Measurements from ENCODE around the gene YWHAQ. TPM values are rescaled to one million over a fixed set of nuclear protein-coding genes. Genes with fewer than 3 reads are reported as not detected.
"Not testable (repeated sequence)": the region's sequence is repeated elsewhere in the genome, so short reads cannot be mapped to it uniquely, and the experiment has no call there.

Gene YWHAQ
- total RNA-seq, 8 experiments from 2014 or later: 308 to 428 (median 331) TPM

DNA sequence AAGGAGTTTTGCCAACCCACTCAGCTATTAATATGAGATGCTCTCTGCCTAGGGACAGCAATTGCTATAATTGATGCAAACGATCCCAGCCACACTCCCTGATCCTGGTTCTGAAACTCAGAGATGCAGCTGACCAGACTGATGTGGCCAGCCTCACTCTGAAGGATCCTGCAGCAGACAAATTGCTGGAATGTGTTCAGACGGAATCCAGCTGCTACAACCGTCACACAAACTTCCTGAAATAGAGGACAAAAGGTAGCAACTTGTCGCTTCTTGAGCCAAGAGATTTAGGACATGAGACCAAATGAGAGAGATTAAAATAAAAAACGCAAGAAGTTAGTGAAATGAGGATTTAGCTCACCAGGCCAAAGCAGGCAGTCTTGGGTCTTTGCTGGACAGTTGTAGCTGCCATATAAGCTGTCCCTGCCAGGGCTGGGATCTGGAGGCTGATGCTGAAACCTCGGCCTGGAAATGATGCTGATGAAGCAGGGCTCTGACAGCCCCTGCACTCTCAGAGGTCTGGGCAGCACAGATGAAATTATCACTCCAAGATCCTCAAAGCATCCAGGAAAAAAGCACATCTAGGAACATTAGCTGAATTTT, 8.3 kb upstream of the YWHAQ start:
- 0 to 90% (median 64%) methylated on average over 1 to 6 of the region's 6 CpGs for WGBS, 10 experiments
- Histone ChIP-seq H3K27ac (no peak overlapping the region), H3K4me1 (replicated peaks in 1 of 2) (peaks cover 13 to 24% of the 10 kb centered on the region in 2 donors), H3K4me3 (no peak overlapping the region)
- in situ Hi-C loops (cut with MboI; ENCODE audit: low pct_unique_long_range_greater_than_20kb in 2 of 9, low sequenced_read_pairs in 9 of 9, unreplicated experiment in 9 of 9): no loop called here
- peak in 7 of 8 experiments; percentile 18 to 52 (median 42) for ATAC-seq (replicated peaks in 6 of 8)

DNA sequence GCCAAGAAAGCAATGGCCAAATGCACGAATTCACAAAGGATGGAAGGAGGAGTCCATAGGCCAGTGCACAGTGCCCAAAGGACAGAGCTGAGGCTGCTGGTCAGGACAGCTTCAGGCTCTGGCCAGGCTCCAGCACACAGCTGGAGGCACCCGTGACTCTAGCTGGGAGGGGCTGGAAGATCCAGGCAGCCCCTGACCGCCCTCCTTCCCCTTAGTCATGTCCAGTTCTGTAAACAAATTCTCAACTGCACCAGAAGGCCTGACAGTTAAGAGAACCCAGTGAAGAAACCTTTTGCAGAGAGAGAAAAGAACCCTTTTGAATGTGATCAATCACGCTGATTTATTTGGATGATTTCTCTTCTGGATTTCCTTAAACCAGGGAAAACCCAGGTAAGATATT, 7.7 kb upstream of the YWHAQ start:
- 0 to 100% (median 40%) methylated on average over 1 to 2 of the region's 4 CpGs; no CpG with 5 or more reads in 3 of the 10 experiments for WGBS, 10 experiments
- in situ Hi-C loops (cut with MboI; ENCODE audit: low pct_unique_long_range_greater_than_20kb in 2 of 9, low sequenced_read_pairs in 9 of 9, unreplicated experiment in 9 of 9): no loop called here
- peak; percentile 71 to 98 (median 97) for ATAC-seq (replicated peaks in 6 of 8)
- peaks cover 13 to 24% of the 10 kb centered on the region in 2 donors for H3K4me1 ChIP-seq (replicated peaks in 1 of 2)
- H3K27ac ChIP-seq: peak overlapping the region in 1 of 2 donors; percentile 54
- no peak overlapping the region for H3K4me3 ChIP-seq

DNA sequence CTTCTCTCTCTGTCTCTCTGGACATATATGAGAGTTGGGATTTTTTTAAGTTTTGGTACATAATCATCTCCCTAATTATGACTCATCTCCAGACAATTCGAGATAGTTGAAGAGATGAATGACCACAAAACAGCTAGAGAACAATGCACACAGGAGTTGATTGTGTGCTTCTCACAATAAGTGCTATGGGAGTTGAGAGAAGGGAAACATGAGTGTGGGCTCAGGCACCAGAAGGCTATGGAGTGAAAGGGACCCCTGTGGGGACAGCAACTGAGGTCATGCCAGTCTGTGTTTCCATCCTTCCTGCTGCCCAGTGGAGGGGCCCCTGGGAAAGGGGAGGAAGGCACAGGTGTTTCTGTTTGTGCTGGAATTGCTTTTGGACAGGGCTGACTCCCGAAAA, 6.5 kb upstream of the YWHAQ start:
- ATAC-seq (replicated peaks in 6 of 8): peak in 5 of 8 experiments; percentile 4 to 32 (median 15)
- H3K4me3 ChIP-seq: no peak overlapping the region
- peaks cover 14 to 27% of the 10 kb centered on the region in 2 donors for H3K4me1 ChIP-seq (replicated peaks in 1 of 2)
- no peak overlapping the region for H3K27ac ChIP-seq
- 0 to 78% (median 54%) methylated on average over 1 to 2 of the region's 2 CpGs; no CpG with 5 or more reads in 6 of the 10 experiments for WGBS, 10 experiments
- in situ Hi-C loops (cut with MboI; ENCODE audit: low pct_unique_long_range_greater_than_20kb in 2 of 9, low sequenced_read_pairs in 9 of 9, unreplicated experiment in 9 of 9): no loop called here

DNA sequence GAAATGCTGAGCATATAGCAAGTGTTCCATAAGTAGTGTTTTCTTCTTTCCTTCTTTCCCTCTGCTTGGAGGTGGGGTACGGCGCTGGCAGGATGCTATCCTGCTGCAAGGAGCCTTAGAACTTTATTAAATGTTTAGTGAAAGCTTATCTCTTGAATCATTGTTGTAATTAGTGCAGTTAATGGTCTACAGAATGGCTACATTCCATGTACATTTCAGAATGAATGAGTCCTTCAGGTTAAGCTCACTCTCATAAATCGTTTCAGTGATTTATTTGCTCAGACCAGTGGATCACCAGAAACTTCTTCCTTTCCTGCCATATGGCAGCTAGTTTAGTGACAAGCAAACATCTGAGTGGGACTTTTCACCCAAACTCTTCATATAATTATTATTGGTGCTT, 3.3 kb upstream of the YWHAQ start:
- no peak overlapping the region for H3K27ac ChIP-seq
- in situ Hi-C loops (cut with MboI; ENCODE audit: low pct_unique_long_range_greater_than_20kb in 2 of 9, low sequenced_read_pairs in 9 of 9, unreplicated experiment in 9 of 9): no loop called here
- 70 to 100% (median 87%) methylated on average over 1 to 3 of the region's 3 CpGs; no CpG with 5 or more reads in 4 of the 10 experiments for WGBS, 10 experiments

DNA sequence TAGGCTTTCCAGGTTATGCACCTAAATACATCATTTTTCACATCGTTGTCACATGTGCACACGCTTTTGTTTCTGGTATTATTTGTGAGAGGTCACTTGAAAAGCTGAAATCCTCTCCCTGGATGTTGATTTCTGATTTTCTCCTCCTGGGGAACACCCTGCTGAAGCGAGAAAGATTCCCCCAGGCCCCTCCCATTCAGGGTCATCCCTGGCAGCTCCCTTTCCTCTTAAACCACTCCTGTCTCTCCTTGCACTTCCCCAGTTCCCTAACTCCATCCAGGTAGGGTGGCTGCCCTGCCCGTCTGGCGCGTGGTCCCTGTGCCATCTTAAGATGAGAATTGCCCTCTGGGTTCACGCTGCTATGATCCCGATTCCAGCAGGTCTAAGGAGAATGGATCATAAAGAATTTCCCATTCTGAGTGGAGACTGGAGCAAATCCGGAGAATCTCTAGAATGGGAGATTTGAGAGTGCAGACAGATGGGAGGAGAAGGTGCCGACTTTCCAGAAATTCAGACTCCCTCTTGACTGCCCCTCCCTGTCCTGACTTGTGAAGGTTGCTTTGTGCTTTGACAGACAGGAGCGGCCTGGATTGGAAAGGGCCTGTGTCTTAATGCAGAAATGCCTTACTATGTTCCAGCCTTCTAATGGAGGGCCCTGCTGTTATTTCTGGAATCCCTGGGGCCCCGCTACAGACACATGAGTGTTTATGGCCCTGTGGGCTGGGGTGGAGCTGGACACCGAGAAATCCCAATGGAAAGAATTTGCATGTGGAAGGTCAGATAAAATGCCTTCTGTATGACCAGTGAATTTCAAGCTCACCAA, 1.3 kb upstream of the YWHAQ start:
- peak overlapping the region; percentile 76 to 80 for H3K27ac ChIP-seq
- peak overlapping the region in 3 of 5 donors; percentile 34 to 42 (median 40) for H3K4me3 ChIP-seq
- H3K4me1 ChIP-seq (replicated peaks in 1 of 2): peaks cover 22 to 29% of the 10 kb centered on the region in 2 donors
- peak in 1 of 8 experiments; percentile 3 for ATAC-seq (replicated peaks in 6 of 8)
- in situ Hi-C loops (cut with MboI; ENCODE audit: low pct_unique_long_range_greater_than_20kb in 2 of 9, low sequenced_read_pairs in 9 of 9, unreplicated experiment in 9 of 9): no loop called here
- 55 to 87% (median 66%) methylated on average over 3 to 10 of the region's 13 CpGs; no CpG with 5 or more reads in 2 of the 10 experiments for WGBS, 10 experiments

More for the DNA sequence above, 3.3 kb upstream of the YWHAQ start:
- Histone ChIP-seq H3K4me1 (replicated peaks in 1 of 2) (peaks cover 21 to 32% of the 10 kb centered on the region in 2 donors), H3K4me3 (no peak overlapping the region)
- ATAC-seq (replicated peaks in 6 of 8): no peak

DNA sequence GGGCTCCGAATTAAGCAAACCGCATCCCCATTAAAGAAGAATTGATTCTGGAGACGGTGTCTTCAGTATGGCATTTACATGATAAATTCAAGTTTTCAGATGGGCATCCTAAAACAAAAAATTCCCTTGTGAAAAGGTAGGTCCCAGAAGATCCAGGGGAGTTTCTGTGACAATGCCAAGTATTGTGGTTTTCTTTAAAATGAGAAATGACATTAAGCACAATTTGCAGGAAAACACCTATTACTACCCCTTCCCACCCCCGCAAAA, 689 bp upstream of the YWHAQ start:
- H3K27ac ChIP-seq: peak overlapping the region; percentile 76 to 80
- 3 to 100% (median 16%) methylated on average over 1 to 4 of the region's 4 CpGs; no CpG with 5 or more reads in 4 of the 10 experiments for WGBS, 10 experiments
- no peak for ATAC-seq (replicated peaks in 6 of 8)
- peak overlapping the region; percentile 31 to 72 (median 40) for H3K4me3 ChIP-seq
- H3K4me1 ChIP-seq (replicated peaks in 1 of 2): peaks cover 26 to 35% of the 10 kb centered on the region in 2 donors
- in situ Hi-C loops (cut with MboI; ENCODE audit: low pct_unique_long_range_greater_than_20kb in 2 of 9, low sequenced_read_pairs in 9 of 9, unreplicated experiment in 9 of 9): no loop called here

DNA sequence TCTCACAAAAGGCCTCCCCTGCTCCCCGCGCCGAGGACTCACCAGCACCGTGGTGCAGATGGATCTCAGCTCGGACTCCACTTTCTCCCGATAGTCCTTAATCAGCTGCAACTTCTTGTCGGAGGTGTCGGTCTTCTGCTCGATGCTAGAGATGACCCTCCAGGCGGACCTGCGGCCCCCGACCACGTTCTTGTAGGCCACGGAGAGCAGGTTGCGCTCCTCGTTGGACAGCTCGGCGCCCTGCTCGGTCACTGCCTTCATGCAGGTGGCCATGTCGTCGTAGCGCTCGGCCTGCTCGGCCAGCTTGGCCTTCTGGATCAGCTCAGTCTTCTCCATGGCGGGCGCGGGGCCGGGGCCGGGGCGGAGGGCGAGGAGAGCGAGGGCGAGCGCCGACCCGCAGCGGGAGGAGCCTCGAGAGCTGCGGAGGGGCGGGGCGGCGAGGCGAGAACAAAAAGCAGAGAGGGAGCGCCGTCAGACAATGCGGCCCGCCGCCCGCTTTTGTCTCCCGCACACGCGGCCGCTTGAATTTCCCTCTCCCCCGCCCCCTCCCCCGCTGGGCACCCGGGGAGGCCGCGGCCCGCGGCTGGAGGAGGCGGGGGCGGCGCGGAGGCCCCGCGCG, 571 bp downstream of the YWHAQ start:
- in situ Hi-C loops (cut with MboI; ENCODE audit: low pct_unique_long_range_greater_than_20kb in 2 of 9, low sequenced_read_pairs in 9 of 9, unreplicated experiment in 9 of 9): no loop called here
- peak overlapping the region; percentile 95 to 97 for H3K27ac ChIP-seq
- H3K4me1 ChIP-seq (replicated peaks in 1 of 2): peaks cover 29 to 48% of the 10 kb centered on the region in 2 donors
- H3K4me3 ChIP-seq: peak overlapping the region; percentile 70 to 80 (median 80)
- 0 to 5% methylated on average over 1 to 9 of the region's 67 CpGs; no CpG with 5 or more reads in 8 of the 10 experiments for WGBS, 10 experiments
- peak in 7 of 8 experiments; percentile 31 to 54 (median 50) for ATAC-seq (replicated peaks in 6 of 8)

DNA sequence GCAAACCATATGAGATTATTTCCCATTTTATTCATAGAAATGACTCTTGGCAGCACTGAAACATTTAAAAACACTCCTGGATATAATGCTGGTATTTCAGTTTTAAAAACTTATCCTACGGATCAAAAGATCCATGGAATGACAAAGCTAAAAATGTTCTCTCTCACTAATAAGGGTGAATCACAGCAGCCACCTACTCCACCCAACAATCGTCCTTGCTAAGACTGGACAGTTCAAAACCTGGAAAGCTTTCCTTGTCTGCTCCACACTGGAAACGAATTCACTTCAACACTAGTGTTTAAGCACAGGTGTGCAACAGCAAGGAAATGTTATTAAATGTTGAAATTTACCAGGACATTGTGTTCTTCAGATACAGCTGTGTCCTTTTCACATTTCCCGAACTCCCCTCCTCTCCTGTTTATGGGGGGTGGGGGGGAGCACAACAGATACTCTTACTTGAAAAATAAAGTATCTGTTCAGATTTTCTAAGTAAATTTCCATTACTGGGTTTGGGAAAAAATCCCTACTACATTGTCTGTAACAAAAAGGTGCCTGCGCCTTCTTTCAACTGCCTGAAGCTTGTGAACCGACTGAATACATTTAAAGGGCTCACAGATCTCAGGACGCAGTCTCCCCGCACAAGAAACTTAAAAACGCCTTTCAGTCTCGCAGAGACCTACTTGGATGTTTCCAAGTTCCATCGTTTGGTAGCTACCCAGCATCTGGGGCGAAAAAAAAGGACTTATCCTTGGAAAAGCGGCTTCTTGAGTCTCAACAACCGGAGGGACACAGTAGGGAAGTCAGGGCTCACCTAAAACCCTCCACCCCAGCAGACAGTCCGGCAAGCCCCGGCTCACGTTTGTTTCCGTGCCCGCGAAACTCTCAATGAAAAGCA, 1.3 kb downstream of the YWHAQ start:
- WGBS, 10 experiments: 0 to 7% (median 0%) methylated on average over 3 to 19 of the region's 20 CpGs; no CpG with 5 or more reads in 1 of the 10 experiments
- peak overlapping the region; percentile 70 to 80 (median 80) for H3K4me3 ChIP-seq
- peaks cover 29 to 53% of the 10 kb centered on the region in 2 donors for H3K4me1 ChIP-seq (replicated peaks in 1 of 2)
- ATAC-seq (replicated peaks in 6 of 8): no peak
- in situ Hi-C loops (cut with MboI; ENCODE audit: low pct_unique_long_range_greater_than_20kb in 2 of 9, low sequenced_read_pairs in 9 of 9, unreplicated experiment in 9 of 9): no loop called here
- H3K27ac ChIP-seq: peak overlapping the region; percentile 95 to 97

DNA sequence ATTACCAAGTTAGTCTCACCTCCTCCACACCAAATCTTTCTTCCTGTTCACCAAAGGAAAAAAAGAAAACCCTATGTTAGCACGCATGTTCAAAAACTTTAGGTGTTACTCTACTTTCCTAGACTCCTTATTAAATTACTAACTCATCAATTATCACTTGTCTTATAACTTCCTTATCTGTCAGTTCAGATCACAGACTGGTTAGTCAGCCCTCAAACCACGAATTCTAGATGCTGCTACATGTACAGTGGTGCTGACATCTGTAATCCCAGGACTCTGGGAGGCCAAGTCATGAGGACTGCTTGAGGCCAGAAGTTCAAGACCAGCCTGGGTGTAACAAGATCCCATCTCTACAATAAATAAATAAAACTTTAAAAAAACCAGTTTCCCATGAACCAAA, 3.5 kb downstream of the YWHAQ start:
- in situ Hi-C loops (cut with MboI; ENCODE audit: low pct_unique_long_range_greater_than_20kb in 2 of 9, low sequenced_read_pairs in 9 of 9, unreplicated experiment in 9 of 9): no loop called here
- Histone ChIP-seq H3K4me1 (replicated peaks in 1 of 2) (peaks cover 26 to 61% of the 10 kb centered on the region in 2 donors), H3K27ac (no peak overlapping the region), H3K4me3 (peak overlapping the region in 1 of 5 donors; percentile 80)
- WGBS, 10 experiments: 70 to 100% (median 100%) methylated on average over 1 to 2 of the region's 2 CpGs
- no peak for ATAC-seq (replicated peaks in 6 of 8)

DNA sequence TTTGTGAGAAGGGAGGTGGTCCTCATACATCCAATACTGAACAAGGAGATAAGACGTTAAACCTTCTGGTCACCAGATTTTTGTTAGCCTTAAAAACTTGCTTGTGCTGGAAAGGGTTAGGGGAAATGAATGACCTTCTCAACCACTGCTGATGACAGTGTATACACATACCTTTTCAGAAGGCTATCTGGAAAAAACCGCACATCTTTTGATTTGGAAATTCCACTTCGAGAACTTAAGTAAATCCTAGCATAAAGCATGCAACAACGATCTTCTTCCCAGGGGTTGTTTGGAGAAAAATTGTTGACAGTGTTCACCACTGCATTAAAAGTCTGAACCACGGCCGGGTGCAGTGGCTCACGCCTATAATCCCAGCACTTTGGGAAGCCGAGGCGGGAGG, 7.6 kb downstream of the YWHAQ start:
- no peak for ATAC-seq (replicated peaks in 6 of 8)
- Histone ChIP-seq H3K27ac (no peak overlapping the region), H3K4me1 (replicated peaks in 1 of 2) (peaks cover 19 to 52% of the 10 kb centered on the region in 2 donors), H3K4me3 (no peak overlapping the region)
- WGBS, 10 experiments: 14 to 100% (median 90%) methylated on average over 1 to 9 of the region's 9 CpGs; no CpG with 5 or more reads in 1 of the 10 experiments
- in situ Hi-C loops (cut with MboI; ENCODE audit: low pct_unique_long_range_greater_than_20kb in 2 of 9, low sequenced_read_pairs in 9 of 9, unreplicated experiment in 9 of 9): no loop called here

DNA sequence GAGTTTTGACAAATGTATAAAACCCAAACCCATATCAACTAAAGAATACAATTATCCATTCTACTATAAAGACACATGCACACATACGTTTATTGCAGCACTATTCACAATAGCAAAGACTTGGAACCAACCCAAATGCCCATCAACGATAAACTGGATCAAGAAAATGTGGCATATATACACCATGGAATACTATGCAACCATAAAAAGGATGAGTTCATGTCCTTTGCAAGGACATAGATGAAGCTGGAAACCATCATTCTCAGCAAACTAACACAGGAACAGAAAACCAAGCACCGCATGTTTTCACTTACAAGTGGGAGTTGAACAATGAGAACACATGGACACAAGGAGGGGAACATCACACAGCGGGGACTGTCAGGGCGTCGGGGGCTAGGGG, 9.1 kb downstream of the YWHAQ start:
- peaks cover 9 to 37% of the 10 kb centered on the region in 2 donors for H3K4me1 ChIP-seq (replicated peaks in 1 of 2)
- H3K27ac ChIP-seq; H3K4me3 ChIP-seq; in situ Hi-C loops (cut with MboI; ENCODE audit: low pct_unique_long_range_greater_than_20kb in 2 of 9, low sequenced_read_pairs in 9 of 9, unreplicated experiment in 9 of 9); ATAC-seq (replicated peaks in 6 of 8): not testable (repeated sequence)
- WGBS, 10 experiments: 78 to 98% (median 94%) methylated on average over 2 to 6 of the region's 6 CpGs; no CpG with 5 or more reads in 6 of the 10 experiments

DNA sequence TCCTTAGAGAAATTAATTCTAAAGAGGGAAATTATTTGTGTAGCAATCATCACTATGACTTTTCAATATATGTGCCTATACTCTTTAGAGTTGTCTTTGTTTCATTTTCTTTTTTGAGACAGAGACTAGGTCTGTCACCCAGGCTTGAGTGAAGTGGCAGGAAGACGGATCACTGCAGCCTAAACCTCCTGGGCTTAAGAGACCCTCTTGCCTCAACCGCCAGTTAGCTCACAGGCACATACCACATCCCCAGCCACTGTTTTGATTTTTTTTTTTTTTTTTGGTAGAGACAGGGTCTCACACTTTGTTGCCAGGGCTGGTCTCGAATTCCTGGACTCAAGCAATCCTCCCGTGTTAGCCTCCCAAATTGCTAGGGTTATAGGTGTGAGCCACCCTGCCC, 12.4 kb downstream of the YWHAQ start:
- in situ Hi-C loops (cut with MboI; ENCODE audit: low pct_unique_long_range_greater_than_20kb in 2 of 9, low sequenced_read_pairs in 9 of 9, unreplicated experiment in 9 of 9): no loop called here
- H3K4me3 ChIP-seq: no peak overlapping the region
- H3K4me1 ChIP-seq (replicated peaks in 1 of 2): peaks cover 8 to 9% of the 10 kb centered on the region in 2 donors
- no peak for ATAC-seq (replicated peaks in 6 of 8)
- WGBS, 10 experiments: 80 to 100% (median 89%) methylated on average over 1 to 4 of the region's 4 CpGs
- no peak overlapping the region for H3K27ac ChIP-seq

Measured in motor neuron (in vitro differentiated cells).